ENCODE measurements around the gene HTRA3.

Gene HTRA3

GRCh38 chr4:8353912-8354453 is 84.4 kb downstream of the HTRA3 start:
- Histone ChIP-seq H3K4me1 (ENCODE audit: control insufficient read depth in 5 of 5, insufficient read depth in 5 of 5, low read length in 5 of 5) (peaks cover 0 to 21% (median 16%) of the 10 kb centered on the region in 5 donors), H3K4me3 (ENCODE audit: low read depth in 1 of 5, low read length in 5 of 5) (no peak overlapping the region), H3K9me3 (ENCODE audit: control insufficient read depth in 5 of 5, low read length in 5 of 5) (no peaks in the 10 kb centered on the region)

GRCh38 chr4:8355306-8355705 is 85.8 kb downstream of the HTRA3 start:
- peaks cover 0 to 13% (median 10%) of the 10 kb centered on the region in 5 donors for H3K4me1 ChIP-seq (ENCODE audit: control insufficient read depth in 5 of 5, insufficient read depth in 5 of 5, low read length in 5 of 5)
- H3K9me3 ChIP-seq (ENCODE audit: control insufficient read depth in 5 of 5, low read length in 5 of 5) = no peaks in the 10 kb centered on the region
- no peak overlapping the region for H3K4me3 ChIP-seq (ENCODE audit: low read depth in 1 of 5, low read length in 5 of 5)
- no peak overlapping the region for H3K9ac ChIP-seq (ENCODE audit: low read length in 5 of 5)
- no peaks in the 10 kb centered on the region for H3K27me3 ChIP-seq (ENCODE audit: control insufficient read depth in 5 of 5, insufficient read depth in 4 of 5, low read length in 5 of 5)
- no peaks in the 10 kb centered on the region for H3K36me3 ChIP-seq (ENCODE audit: control insufficient read depth in 5 of 5, insufficient read depth in 5 of 5, low read length in 5 of 5)
- no peak overlapping the region for H3K27ac ChIP-seq (ENCODE audit: low read depth, low read length)

More at GRCh38 chr4:8353912-8354453, 84.4 kb downstream of the HTRA3 start:
- H3K27ac ChIP-seq (ENCODE audit: low read depth, low read length) = no peak overlapping the region
- H3K9ac ChIP-seq (ENCODE audit: low read length in 5 of 5) = no peak overlapping the region
- no peaks in the 10 kb centered on the region for H3K27me3 ChIP-seq (ENCODE audit: control insufficient read depth in 5 of 5, insufficient read depth in 4 of 5, low read length in 5 of 5)
- H3K36me3 ChIP-seq (ENCODE audit: control insufficient read depth in 5 of 5, insufficient read depth in 5 of 5, low read length in 5 of 5) = no peaks in the 10 kb centered on the region

GRCh38 chr4:8355864-8356565 is 86.5 kb downstream of the HTRA3 start:
- Histone ChIP-seq H3K36me3 (ENCODE audit: control insufficient read depth in 5 of 5, insufficient read depth in 5 of 5, low read length in 5 of 5) (no peaks in the 10 kb centered on the region), H3K9ac (ENCODE audit: low read length in 5 of 5) (no peak overlapping the region), H3K4me3 (ENCODE audit: low read depth in 1 of 5, low read length in 5 of 5) (no peak overlapping the region), H3K27ac (ENCODE audit: low read depth, low read length) (no peak overlapping the region), H3K27me3 (ENCODE audit: control insufficient read depth in 5 of 5, insufficient read depth in 4 of 5, low read length in 5 of 5) (no peaks in the 10 kb centered on the region), H3K4me1 (ENCODE audit: control insufficient read depth in 5 of 5, insufficient read depth in 5 of 5, low read length in 5 of 5) (peaks cover 0 to 11% (median 5%) of the 10 kb centered on the region in 5 donors), H3K9me3 (ENCODE audit: control insufficient read depth in 5 of 5, low read length in 5 of 5) (no peaks in the 10 kb centered on the region)

Measured in subcutaneous abdominal adipose tissue (tissue), 5 donors.